ENCODE data around the gene LBX1.

DNA sequence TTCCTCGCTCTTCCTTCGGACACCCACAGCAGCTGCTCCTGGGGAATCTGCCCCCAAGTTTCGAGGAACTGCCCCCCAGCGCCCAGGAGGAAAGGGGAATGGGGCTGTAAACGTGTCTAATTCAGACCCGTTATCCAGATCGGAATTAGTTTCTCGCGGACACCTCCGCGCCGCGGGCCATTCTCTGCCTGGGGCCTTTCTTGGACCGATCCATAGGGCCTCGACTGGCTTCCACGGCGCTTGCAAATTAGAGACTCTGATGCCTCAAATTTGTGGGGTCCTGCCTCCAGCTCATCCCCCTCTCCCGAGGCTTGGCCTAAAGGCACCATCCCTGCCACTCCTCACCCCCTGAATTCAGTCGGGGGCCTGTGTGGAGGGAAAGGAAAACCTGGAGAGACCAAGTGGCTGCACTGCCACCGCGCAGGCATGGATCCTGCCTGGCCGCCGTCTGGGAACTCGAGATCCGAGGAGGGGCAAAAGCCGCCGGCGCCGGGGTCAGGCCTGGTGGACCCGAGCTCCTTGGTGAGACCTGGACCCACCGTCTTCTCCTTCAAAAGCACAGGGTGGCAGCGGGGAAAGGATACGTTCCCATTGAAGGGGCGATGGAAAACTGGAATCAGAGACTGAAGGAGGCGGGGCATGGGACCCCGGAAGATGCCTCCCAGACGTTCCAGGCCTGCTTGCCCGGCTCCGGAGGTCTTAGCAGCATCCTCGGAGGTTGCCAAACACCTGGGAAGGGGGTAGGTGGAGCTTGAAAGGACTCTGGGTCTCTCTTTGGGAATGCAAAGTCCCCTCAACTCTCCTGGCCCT lies 13.7 kb downstream of the LBX1 start:
- TF ChIP-seq EZH2 (IDR thresholded peaks at IDR 0.05; ENCODE audit: borderline replicate concordance, insufficient read depth, low read depth, low read length, poor library complexity, severe bottlenecking): no peak
- TF ChIP-seq, protein P1, sequence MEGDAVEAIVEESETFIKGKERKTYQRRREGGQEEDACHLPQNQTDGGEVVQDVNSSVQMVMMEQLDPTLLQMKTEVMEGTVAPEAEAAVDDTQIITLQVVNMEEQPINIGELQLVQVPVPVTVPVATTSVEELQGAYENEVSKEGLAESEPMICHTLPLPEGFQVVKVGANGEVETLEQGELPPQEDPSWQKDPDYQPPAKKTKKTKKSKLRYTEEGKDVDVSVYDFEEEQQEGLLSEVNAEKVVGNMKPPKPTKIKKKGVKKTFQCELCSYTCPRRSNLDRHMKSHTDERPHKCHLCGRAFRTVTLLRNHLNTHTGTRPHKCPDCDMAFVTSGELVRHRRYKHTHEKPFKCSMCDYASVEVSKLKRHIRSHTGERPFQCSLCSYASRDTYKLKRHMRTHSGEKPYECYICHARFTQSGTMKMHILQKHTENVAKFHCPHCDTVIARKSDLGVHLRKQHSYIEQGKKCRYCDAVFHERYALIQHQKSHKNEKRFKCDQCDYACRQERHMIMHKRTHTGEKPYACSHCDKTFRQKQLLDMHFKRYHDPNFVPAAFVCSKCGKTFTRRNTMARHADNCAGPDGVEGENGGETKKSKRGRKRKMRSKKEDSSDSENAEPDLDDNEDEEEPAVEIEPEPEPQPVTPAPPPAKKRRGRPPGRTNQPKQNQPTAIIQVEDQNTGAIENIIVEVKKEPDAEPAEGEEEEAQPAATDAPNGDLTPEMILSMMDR (IDR thresholded peaks at IDR 0.05): no peak
